Measurements from ENCODE around the gene BICD2.
"Not testable (repeated sequence)": the region's sequence is repeated elsewhere in the genome, so short reads cannot be mapped to it uniquely, and the experiment has no call there.

GRCh38 chr9:92796337-92796804 is 31.7 kb upstream of the BICD2 start:
- TF ChIP-seq EZH2 (IDR thresholded peaks at IDR 0.05; ENCODE audit: insufficient read depth, poor library complexity, severe bottlenecking); EZH2phosphoT487 (IDR thresholded peaks at IDR 0.05; ENCODE audit: insufficient read depth, low read depth): not testable (repeated sequence)
